Measurements from ENCODE around the gene IL1A.
A peak's percentile ranks its signal among the peaks of the same experiment; 100 is the strongest.
"Not testable (repeated sequence)": the region's sequence is repeated elsewhere in the genome, so short reads cannot be mapped to it uniquely, and the experiment has no call there.

IL1A gene, protein sequence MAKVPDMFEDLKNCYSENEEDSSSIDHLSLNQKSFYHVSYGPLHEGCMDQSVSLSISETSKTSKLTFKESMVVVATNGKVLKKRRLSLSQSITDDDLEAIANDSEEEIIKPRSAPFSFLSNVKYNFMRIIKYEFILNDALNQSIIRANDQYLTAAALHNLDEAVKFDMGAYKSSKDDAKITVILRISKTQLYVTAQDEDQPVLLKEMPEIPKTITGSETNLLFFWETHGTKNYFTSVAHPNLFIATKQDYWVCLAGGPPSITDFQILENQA

GRCh38 chr2:112784199-112785189 lies at the start of gene IL1A:
TSS of gene IL1A (minus strand) at chr2:112784493. CDS start at chr2:112783770, 723 bp downstream.
- no peak for DNase-seq

GRCh38 chr2:112833976-112834375 lies 49.7 kb upstream of the IL1A start:
- DNase-seq = no peak

GRCh38 chr2:112833639-112833931 lies 49.3 kb upstream of the IL1A start:
- DNase-seq = not testable (repeated sequence)

DNA sequence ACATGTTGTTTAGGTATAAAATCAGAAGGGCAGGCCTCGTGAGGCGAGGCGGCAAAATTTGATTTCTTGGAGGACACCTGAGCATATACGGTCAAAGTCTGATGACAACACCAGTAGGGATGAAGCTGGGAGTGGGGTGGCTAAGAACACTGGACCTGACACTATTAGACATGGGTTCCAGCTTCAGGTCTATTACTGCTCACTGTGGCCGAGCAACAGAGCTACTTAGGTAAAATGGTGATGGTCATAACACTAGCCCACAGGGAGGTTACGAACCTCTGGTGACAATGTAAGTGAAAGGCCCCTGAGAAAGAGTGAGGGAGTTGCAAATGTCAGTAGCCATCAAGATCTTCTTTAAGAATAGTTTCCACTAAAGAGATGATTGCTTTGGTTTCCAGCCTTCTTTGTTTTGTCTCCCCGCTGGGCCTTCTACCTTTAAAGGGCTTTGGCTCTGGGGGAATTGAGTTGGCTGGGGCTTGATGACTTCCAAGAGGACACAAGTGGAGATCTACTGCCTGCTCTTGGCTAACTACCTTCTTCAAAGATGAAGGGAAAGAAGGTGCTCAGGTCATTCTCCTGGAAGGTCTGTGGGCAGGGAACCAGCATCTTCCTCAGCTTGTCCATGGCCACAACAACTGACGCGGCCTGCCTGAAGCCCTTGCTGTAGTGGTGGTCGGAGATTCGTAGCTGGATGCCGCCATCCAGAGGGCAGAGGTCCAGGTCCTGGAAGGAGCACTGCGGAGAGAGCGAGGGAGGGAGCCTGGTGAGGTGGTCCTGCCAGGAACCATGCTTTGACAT lies 48.7 kb upstream of the IL1A start:
- DNase-seq = no peak

DNA sequence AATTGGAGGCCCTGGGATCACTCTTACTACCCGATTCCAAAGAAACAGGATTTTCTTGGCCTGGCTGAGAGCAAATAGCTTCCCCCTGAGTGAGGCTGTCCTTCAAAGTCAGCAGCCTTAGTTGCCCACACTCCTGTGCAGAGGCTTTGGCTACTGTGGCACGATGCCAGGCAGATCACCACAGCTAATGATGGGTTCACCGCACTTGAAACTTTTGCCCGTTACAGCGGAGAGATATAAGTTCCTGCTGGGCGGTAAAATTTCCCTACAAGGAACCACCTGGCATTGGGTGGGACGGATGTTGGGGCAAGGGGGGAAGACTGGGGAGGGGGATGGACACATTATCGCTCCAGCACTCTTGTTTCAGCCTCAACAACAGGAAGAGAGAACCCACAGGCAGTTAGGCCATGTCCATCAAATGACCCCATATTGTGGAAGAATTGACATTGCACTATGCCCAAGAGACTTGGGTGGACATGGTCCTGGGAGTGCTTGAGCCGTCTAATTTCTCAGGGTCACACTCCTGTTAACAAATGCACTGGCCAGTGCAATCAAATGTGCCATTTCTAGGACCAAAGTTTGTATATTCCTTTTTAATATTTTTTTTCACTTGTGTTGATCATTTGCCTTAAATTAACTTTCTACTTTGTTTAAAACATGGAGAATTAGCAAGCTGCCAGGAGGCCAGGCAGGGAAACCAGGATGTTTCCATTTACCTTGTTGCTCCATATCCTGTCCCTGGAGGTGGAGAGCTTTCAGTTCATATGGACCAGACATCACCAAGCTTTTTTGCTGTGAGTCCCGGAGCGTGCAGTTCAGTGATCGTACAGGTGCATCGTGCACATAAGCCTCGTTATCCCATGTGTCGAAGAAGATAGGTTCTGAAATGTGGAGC lies 47.9 kb upstream of the IL1A start:
- no peak for DNase-seq

- no peak for DNase-seq
Observed at GRCh38 chr2:112831513-112831845, 47.2 kb upstream of the IL1A start.

DNA sequence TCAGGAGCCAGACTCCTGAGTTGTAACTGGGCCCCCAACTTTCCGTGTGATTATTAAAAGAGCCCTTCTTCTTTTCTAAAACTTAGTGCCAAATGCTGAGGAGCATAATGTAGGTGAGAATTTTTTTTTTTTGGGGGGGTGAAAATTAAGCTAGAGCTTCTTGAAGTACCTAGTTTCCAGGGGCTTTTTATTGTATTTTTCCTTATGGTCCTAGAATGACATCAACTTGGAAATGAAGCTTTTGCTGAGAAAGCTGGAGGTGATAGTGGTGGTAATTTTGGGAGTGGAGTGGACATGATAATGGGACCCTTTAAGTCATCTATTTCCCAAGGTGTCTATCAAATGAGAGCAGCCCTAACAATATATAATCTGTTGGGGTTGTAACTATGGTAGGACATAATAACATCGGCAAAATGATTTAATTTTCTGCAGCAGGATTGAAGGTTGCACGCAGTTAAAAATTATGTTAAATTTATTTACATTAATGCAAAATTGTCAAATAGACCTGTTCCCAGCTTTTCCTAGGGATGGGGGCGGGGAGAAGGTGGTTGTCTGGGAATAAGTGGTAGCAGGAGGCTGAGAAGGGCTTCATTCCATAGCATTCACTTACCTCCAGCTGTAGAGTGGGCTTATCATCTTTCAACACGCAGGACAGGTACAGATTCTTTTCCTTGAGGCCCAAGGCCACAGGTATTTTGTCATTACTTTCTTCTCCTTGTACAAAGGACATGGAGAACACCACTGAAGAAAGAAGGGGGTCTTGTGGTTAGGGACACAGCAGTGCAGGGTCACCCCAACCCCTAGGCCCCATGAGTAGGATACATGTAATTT lies 46.6 kb upstream of the IL1A start:
- no peak for DNase-seq

- DNase-seq = no peak
Observed at GRCh38 chr2:112829961-112830681, 45.8 kb upstream of the IL1A start.

DNA sequence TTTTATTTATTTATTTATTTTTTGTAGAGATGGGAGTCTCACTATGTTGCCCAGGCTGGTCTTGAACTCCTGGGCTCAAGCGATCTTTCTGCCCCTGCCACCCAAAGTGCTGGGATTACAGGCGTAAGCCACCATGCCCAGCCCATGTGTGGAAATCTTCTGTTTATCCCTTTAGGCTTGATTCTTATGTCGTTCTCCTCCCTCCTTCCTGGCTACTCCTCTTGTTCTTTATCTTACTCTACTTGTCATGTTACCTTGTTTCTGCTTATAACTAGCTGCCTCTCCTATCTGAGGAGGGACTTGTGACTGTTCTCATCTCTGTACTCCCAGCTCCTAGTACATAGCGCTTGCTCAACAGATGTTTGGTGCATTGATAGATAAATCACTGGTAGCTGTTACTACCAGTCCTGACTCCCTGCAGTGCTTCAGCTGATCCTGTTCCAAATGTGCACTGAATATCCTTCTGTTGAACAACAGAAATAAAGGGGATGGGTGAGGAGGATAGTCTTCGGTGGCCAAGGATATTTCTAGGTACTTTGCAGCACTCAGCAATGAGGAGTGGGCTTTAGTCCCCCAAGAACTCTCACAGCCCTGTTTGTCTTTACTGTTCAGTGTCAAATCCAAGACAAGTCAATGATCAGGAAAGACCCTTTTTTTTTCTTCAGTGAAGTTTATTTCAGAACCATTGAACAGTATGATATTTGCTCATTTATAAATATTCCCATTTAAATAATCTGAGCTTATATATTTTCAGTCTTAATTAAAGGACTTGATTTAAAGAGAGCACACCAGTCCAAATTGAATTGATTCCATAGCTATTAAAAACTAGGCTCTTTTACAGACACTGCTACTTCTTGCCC lies 45.0 kb upstream of the IL1A start:
- no peak for DNase-seq

GRCh38 chr2:112828251-112828691 lies 44.0 kb upstream of the IL1A start:
- DNase-seq = no peak

GRCh38 chr2:112827604-112828185 lies 43.4 kb upstream of the IL1A start:
- no peak for DNase-seq

GRCh38 chr2:112827009-112827408 lies 42.7 kb upstream of the IL1A start:
- DNase-seq = no peak

GRCh38 chr2:112825706-112826105 lies 41.4 kb upstream of the IL1A start:
- DNase-seq = no peak

- DNase-seq = no peak
Observed at GRCh38 chr2:112824694-112825085, 40.4 kb upstream of the IL1A start.

DNA sequence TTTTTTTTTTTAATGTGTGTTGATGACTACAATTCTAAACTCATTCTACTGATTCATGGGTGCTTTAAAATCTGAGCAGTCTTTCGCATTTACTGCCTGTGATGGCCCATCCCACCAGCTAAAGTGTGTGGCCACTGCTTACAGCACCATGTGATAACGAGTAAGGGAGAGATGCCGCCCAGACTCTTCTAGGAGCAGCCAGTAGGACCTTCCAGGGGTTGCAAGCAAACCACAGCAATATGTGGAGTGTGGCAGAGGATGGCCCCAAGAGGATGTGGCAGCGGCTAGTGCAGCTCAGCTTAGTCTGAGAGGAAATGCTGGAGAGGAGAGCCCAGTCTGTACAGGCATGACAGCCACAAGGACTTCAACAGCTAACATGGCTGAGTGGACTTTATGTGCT lies 37.4 kb upstream of the IL1A start:
- peak; percentile 3 for DNase-seq

- DNase-seq = no peak
Observed at GRCh38 chr2:112821142-112821541, 36.8 kb upstream of the IL1A start.

DNA sequence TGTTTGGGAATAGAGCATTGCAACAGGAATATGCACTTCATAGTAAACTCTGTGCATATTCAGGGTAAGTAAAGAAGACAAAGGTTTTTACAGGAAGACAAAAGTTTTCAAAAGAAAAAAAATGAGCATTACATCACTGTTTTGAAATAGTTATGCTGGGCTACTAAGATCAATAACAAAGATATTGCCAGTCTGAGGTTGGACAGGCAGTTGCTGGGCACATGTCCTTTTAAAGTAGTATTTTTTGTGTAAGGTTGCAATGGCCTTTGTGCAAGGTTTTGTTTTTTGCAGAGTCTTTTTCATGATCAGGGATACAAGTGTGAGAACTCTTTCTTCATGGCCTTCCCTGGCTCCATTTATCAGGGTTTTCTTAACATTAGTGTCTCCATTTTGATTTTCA lies 36.0 kb upstream of the IL1A start:
- DNase-seq = no peak

GRCh38 chr2:112819081-112819480 lies 34.8 kb upstream of the IL1A start:
- DNase-seq = no peak
